Immature natural killer cell (primary cell): ENCODE data around the gene APOBEC4. TPM values are rescaled to one million over a fixed set of nuclear protein-coding genes. Genes with fewer than 3 reads are reported as not detected.
"Not testable (repeated sequence)": the region's sequence is repeated elsewhere in the genome, so short reads cannot be mapped to it uniquely, and the experiment has no call there.

ENCODE experiments used
- DNase-seq, 3 donors: peaks; one replicate each; pipeline ENCODE4 v3.0.0; 2022; ENCODE audit warnings: mixed read lengths in 1 of 3
- H3K27ac Mint-ChIP-seq, 6 donors: one replicate each; pipeline ENCODE4 v1.8.0; 2020; ENCODE audit warnings: mixed read lengths in 6 of 6, mild to moderate bottlenecking in 5 of 6, inconsistent platforms in 4 of 6, moderate library complexity in 3 of 6
- H3K27me3 Mint-ChIP-seq, 3 donors: one replicate each; pipeline ENCODE4 v1.8.0; 2020 to 2021; ENCODE audit warnings: low read depth in 3 of 3, mild to moderate bottlenecking in 3 of 3, mixed read lengths in 3 of 3, moderate library complexity in 3 of 3, inconsistent platforms in 1 of 3
- H3K36me3 Mint-ChIP-seq, 3 donors: one replicate each; pipeline ENCODE4 v1.8.0; 2020; ENCODE audit warnings: mixed read lengths in 3 of 3, inconsistent platforms in 2 of 3, mild to moderate bottlenecking in 2 of 3
- H3K4me1 Mint-ChIP-seq, 2 donors: one replicate each; pipeline ENCODE4 v1.8.0; 2020; ENCODE audit warnings: inconsistent platforms in 2 of 2, mild to moderate bottlenecking in 2 of 2, mixed read lengths in 2 of 2, moderate library complexity in 1 of 2
- H3K4me3 Mint-ChIP-seq, 5 donors: one replicate each; pipeline ENCODE4 v1.8.0; 2020; ENCODE audit warnings: mild to moderate bottlenecking in 5 of 5, mixed read lengths in 5 of 5, inconsistent platforms in 3 of 5, moderate library complexity in 3 of 5
- H3K9me3 Mint-ChIP-seq, 6 donors: one replicate each; pipeline ENCODE4 v1.8.0; 2020; ENCODE audit warnings: mild to moderate bottlenecking in 6 of 6, mixed read lengths in 6 of 6, inconsistent platforms in 4 of 6, moderate library complexity in 3 of 6
- polyA plus RNA-seq, 3 donors: library from polyadenylated mRNA; unstranded; fragments of 300-500 nt; fragmentation: Illumina TruSeq; gene quantifications; one replicate each; pipeline ENCODE4 v1.2.3, GENCODE V29; 2021

The APOBEC4 gene
- polyA plus RNA-seq, 3 donors from 2014 or later: not detected

GRCh38 chr1:183612975-183613374 lies 40.1 kb downstream of the APOBEC4 start:
- not testable (repeated sequence) for H3K9me3 Mint-ChIP-seq, H3K27ac Mint-ChIP-seq, H3K4me3 Mint-ChIP-seq, DNase-seq, H3K36me3 Mint-ChIP-seq, H3K4me1 Mint-ChIP-seq, H3K27me3 Mint-ChIP-seq

DNA sequence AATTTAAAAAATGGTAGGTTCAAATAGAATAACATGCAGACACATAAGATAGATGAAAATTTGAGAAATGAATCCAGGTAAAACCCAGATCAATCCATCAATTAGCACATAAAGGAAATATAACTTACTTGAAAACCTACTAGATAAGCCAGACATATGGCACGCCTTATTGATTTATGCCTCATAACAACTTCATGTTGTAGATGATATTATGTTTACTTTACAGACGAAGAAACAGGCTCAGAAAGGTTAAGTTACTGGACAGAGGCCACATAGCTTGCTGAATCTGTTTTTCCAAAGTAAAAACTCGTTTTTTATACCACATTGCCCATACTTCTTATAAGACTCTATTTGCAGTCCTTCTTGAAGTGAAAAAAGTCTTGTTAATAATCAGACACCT lies 40.7 kb downstream of the APOBEC4 start:
- H3K36me3 Mint-ChIP-seq: no peaks in the 10 kb centered on the region
- H3K4me3 Mint-ChIP-seq: no peak overlapping the region
- peaks cover 0 to 3% of the 10 kb centered on the region in 2 donors for H3K4me1 Mint-ChIP-seq
- no peak for DNase-seq
- peaks cover 2 to 9% (median 7%) of the 10 kb centered on the region in 3 donors for H3K27me3 Mint-ChIP-seq
- no peak overlapping the region for H3K27ac Mint-ChIP-seq
- no peaks in the 10 kb centered on the region for H3K9me3 Mint-ChIP-seq

GRCh38 chr1:183611021-183611420 lies 42.1 kb downstream of the APOBEC4 start:
- no peaks in the 10 kb centered on the region for H3K36me3 Mint-ChIP-seq
- no peaks in the 10 kb centered on the region for H3K9me3 Mint-ChIP-seq
- DNase-seq: no peak
- H3K4me3 Mint-ChIP-seq: no peak overlapping the region
- no peak overlapping the region for H3K27ac Mint-ChIP-seq
- H3K4me1 Mint-ChIP-seq: no peaks in the 10 kb centered on the region
- H3K27me3 Mint-ChIP-seq: peaks cover 2 to 9% (median 7%) of the 10 kb centered on the region in 3 donors

DNA sequence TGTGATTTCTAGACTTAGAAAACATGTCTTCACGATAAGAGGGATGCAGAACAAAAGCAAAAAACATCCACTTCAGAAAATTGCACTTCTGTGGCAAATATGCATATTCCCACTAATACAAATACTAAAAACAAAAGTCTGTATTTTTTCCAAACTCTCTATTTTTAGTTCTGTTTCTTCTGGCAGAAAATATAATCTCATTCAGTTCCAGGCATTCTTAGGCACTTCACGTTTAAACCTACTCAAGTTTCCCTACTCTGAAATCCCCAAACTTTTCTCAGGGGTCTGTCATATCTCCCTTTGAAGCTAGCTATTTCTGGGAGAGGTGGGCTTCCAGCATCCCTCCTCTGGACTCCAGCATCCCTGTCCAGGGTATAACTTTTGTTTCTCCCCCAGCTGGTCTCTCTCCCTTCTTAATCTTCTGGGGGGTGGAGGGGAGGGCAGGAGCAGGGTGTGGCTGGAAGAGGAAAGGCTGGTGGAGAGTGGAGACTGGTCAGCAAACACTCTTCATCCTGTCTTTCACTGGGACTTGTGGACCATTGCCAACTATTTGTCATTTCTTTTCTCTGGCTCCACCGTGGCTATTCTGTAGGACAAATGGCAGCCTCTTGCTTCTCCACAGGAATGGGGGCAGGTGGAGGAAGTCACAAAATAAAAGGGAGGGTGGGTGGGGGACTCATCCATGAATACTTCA lies 43.2 kb downstream of the APOBEC4 start:
- Mint-ChIP-seq H3K4me1 (peaks cover 0 to under 1% of the 10 kb centered on the region in 2 donors), H3K4me3 (no peak overlapping the region), H3K9me3 (no peaks in the 10 kb centered on the region), H3K36me3 (no peaks in the 10 kb centered on the region), H3K27ac (no peak overlapping the region), H3K27me3 (peaks cover 2 to 9% (median 7%) of the 10 kb centered on the region in 3 donors)
- no peak for DNase-seq

GRCh38 chr1:183609313-183609712 lies 43.8 kb downstream of the APOBEC4 start:
- no peaks in the 10 kb centered on the region for H3K9me3 Mint-ChIP-seq
- no peaks in the 10 kb centered on the region for H3K36me3 Mint-ChIP-seq
- H3K27ac Mint-ChIP-seq: no peak overlapping the region
- peaks cover 4 to 6% of the 10 kb centered on the region in 2 donors for H3K4me1 Mint-ChIP-seq
- peaks cover 2 to 9% (median 8%) of the 10 kb centered on the region in 3 donors for H3K27me3 Mint-ChIP-seq
- no peak for DNase-seq
- no peak overlapping the region for H3K4me3 Mint-ChIP-seq

DNA sequence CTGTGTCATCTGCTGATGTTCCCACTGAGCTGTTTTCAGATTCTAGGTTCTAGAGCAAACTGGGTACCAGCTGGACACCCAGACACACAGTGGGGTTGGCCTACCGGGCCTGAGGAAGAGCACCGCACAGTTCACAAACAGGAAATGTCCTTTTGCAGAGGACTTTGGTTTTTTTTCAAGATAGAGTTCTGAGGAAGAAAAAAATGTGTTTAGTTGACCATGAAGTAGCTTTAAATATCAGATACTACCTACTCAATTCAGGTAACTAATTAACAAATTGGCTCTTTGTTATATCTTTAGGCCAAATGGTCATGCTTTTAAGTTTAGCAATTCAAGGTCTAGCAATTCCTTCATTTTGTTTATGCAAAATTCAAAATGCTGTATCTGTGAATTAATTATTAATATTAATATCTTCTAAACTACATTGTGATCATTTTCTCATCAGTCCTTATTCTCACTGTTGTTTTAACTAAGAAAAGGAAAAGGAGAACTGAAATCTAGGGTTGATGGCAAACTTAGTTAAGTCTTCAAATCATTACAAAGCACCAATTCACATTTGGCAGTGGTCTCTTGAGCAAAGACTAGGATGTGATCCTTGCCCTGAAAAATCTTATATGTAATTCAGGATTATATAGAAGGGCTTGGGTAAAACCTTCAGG lies 45.7 kb downstream of the APOBEC4 start:
- no peak for DNase-seq
- Mint-ChIP-seq H3K4me1 (peaks cover 10 to 14% of the 10 kb centered on the region in 2 donors), H3K27me3 (peaks cover under 1 to 8% (median 2%) of the 10 kb centered on the region in 3 donors), H3K9me3 (no peaks in the 10 kb centered on the region), H3K4me3 (no peak overlapping the region), H3K36me3 (no peaks in the 10 kb centered on the region), H3K27ac (peak overlapping the region in 1 of 6 donors; percentile 30)

GRCh38 chr1:183605904-183606303 lies 47.2 kb downstream of the APOBEC4 start:
- no peak overlapping the region for H3K4me3 Mint-ChIP-seq
- H3K9me3 Mint-ChIP-seq: no peaks in the 10 kb centered on the region
- H3K36me3 Mint-ChIP-seq: no peaks in the 10 kb centered on the region
- DNase-seq: no peak
- no peak overlapping the region for H3K27ac Mint-ChIP-seq
- peaks cover 10 to 14% of the 10 kb centered on the region in 2 donors for H3K4me1 Mint-ChIP-seq
- peaks cover 0 to 5% (median 0%) of the 10 kb centered on the region in 3 donors for H3K27me3 Mint-ChIP-seq

DNA sequence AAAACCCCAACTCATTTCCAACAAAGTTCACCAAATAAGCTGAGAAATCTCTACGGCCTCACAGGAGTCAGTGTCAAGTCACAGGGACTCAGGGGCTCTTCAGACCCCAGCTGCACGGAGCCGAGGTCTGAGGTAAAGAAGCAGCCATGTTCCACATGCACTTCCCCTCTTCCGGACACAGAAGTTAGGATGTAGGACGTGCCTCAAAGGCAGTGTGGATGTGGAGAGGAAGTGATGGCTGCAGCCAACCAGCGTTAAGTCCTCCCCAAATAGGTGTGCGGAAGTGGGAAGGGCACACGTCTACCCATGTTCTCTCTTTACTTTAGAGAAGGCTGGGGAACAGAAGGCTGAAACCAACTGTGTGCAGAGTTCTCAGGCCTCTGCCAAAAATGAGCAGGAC lies 48.3 kb downstream of the APOBEC4 start:
- no peaks in the 10 kb centered on the region for H3K9me3 Mint-ChIP-seq
- H3K27ac Mint-ChIP-seq: no peak overlapping the region
- DNase-seq: no peak
- H3K27me3 Mint-ChIP-seq: peaks cover 0 to 6% (median 2%) of the 10 kb centered on the region in 3 donors
- no peaks in the 10 kb centered on the region for H3K36me3 Mint-ChIP-seq
- no peak overlapping the region for H3K4me3 Mint-ChIP-seq
- H3K4me1 Mint-ChIP-seq: peaks cover 10 to 14% of the 10 kb centered on the region in 2 donors

DNA sequence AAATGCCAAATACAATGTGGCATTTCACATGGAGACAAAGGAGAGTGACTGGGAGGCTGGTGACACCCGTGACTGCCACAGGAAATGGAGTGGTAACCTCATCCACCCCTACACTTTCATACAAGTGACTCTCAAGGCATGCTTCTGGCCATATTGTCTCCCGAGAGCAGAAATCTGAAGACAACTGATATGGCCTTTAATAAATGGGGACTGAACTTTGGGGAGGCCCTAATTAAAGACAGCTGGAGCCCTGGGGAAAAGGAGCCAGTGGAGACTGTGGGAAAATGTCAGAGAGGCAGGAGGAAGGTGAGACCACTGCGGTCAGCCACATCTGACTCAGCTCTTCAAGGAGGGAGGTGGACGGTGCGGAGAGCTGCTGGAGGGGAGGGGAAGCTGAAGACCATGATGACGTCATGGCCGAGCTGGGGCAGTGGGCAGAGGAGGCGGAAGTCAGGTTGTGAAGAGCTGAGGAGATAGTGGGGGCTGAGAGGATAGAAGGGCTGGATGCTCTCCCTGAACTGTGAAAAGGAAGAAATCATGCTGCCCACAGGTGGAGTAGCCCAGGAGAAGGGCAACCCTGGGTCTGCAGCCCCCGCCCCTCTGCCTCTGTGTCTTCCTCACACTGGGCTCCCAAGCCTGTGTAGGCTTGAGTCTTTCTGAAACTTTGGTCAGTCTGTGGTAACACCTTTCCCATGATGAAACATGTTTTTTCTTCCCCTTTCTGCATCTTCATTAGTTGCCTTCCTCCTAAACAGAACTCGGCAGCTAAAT lies 48.9 kb downstream of the APOBEC4 start:
- no peaks in the 10 kb centered on the region for H3K9me3 Mint-ChIP-seq
- no peaks in the 10 kb centered on the region for H3K36me3 Mint-ChIP-seq
- peak overlapping the region in 3 of 5 donors; percentile 30 to 63 (median 46) for H3K4me3 Mint-ChIP-seq
- H3K27ac Mint-ChIP-seq: peak overlapping the region in 2 of 6 donors; percentile 58 to 64
- peaks cover 0 to 6% (median 2%) of the 10 kb centered on the region in 3 donors for H3K27me3 Mint-ChIP-seq
- DNase-seq: peak in 1 of 3 donors; percentile 14
- H3K4me1 Mint-ChIP-seq: peaks cover 10 to 14% of the 10 kb centered on the region in 2 donors

DNA sequence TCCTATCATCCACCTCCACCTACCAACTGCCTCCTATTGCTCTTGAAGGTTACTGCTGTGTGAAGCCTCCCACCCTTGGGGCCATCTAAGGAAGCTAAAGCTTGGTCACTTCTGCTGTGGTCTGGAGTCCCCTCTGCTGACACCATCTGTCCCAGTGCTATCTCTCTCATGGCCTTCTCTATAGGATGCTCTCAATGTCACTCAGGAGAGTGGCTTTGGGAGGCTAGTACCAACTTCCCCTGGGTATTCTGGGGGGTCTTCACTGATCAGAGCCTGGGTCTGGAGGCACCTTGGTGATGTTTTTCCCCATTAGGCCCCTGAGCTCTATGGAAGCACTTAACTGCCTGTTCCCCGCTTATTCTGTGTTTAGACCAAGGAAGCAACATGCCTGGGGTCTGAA lies 50.6 kb downstream of the APOBEC4 start:
- Mint-ChIP-seq H3K9me3 (no peaks in the 10 kb centered on the region), H3K27ac (no peak overlapping the region), H3K4me3 (no peak overlapping the region), H3K36me3 (no peaks in the 10 kb centered on the region), H3K27me3 (peaks cover 0 to 11% (median 5%) of the 10 kb centered on the region in 3 donors), H3K4me1 (peaks cover 10 to 19% of the 10 kb centered on the region in 2 donors)
- no peak for DNase-seq

- Mint-ChIP-seq H3K9me3 (no peaks in the 10 kb centered on the region), H3K27me3 (peaks cover 0 to 15% (median 5%) of the 10 kb centered on the region in 3 donors), H3K36me3 (no peaks in the 10 kb centered on the region), H3K4me1 (peaks cover 10 to 19% of the 10 kb centered on the region in 2 donors), H3K4me3 (no peak overlapping the region), H3K27ac (no peak overlapping the region)
- no peak for DNase-seq
These were observed 52.5 kb downstream of the APOBEC4 start for GRCh38 chr1:183600634-183601033.

DNA sequence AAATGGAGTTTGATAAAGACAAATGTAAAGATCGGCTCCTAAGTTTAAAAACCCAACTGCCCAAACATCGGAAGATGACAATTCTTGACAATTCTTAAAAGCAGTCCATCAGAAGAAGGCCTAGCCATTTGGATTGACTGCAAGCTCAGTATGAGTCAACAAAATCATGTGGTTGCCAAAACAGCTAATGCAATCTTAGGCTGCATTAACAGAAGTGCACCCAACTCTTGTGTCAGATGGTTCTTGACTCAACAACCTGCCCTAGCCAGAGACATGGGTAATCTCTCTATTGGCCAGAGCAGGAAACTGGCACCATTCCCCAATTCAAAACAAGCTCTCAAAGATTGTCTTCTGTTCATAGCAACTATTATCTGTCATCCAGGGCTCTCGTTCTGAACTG lies 53.0 kb downstream of the APOBEC4 start:
- Mint-ChIP-seq H3K36me3 (no peaks in the 10 kb centered on the region), H3K4me1 (peaks cover 10 to 19% of the 10 kb centered on the region in 2 donors), H3K4me3 (no peak overlapping the region), H3K9me3 (no peaks in the 10 kb centered on the region), H3K27ac (no peak overlapping the region), H3K27me3 (peaks cover 0 to 18% (median 5%) of the 10 kb centered on the region in 3 donors)
- no peak for DNase-seq

DNA sequence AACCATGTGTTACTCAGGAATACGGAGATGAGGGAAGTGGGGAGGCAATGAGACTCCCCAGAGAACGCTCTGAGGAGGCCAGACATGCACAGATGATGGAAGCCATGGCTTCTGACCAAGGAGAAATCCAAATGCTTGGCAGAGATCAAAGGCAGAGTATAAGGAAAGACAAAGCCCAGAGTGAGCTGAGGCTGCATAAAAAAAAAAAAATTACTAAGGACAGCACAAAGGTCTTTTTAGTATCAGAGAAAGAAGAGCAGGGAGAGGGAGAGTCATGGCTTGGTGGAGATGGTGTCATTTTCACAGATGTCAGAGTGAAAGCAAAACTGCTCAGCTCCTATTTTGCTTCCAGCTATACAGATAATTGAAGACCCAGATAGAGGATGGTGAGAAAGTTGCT lies 54.7 kb downstream of the APOBEC4 start:
- DNase-seq: no peak
- Mint-ChIP-seq H3K27ac (peak overlapping the region in 1 of 6 donors; percentile 13), H3K4me3 (no peak overlapping the region)

More for the DNA sequence above, 54.7 kb downstream of the APOBEC4 start:
- Mint-ChIP-seq H3K27me3 (peaks cover 3 to 13% (median 8%) of the 10 kb centered on the region in 3 donors), H3K9me3 (no peaks in the 10 kb centered on the region), H3K36me3 (no peaks in the 10 kb centered on the region), H3K4me1 (peaks cover 0 to 5% of the 10 kb centered on the region in 2 donors)
